ENCODE measurements around the gene TAF15.

The TAF15 gene
- long read RNA-seq, donor 1, partial matches to known transcripts = 77 of 83 reads
- long read RNA-seq, donor 1, other reads (novel, unspliced or antisense) = 0 of 83 reads
- long read RNA-seq, donor 2, partial matches to known transcripts = 17 of 21 reads
- long read RNA-seq, donor 2, other reads (novel, unspliced or antisense) = 0 of 21 reads
- long read RNA-seq, donor 3, partial matches to known transcripts = 30 of 38 reads
- long read RNA-seq, donor 3, other reads (novel, unspliced or antisense) = 0 of 38 reads
- long read RNA-seq, donor 4, transcript TAF15-213 (7 exons, 760 nt) = major isoform, 5 of 143 reads
- long read RNA-seq, donor 4, partial matches to known transcripts = 130 of 143 reads
- long read RNA-seq, donor 4, other reads (novel, unspliced or antisense) = 0 of 143 reads
- long read RNA-seq, donor 5, partial matches to known transcripts = 49 of 61 reads
- long read RNA-seq, donor 5, other reads (novel, unspliced or antisense) = 0 of 61 reads
- long read RNA-seq, donor 6, partial matches to known transcripts = 46 of 54 reads
- long read RNA-seq, donor 6, other reads (novel, unspliced or antisense) = 0 of 54 reads
- long read RNA-seq, donor 7 = 0 reads
- long read RNA-seq, donor 8, partial matches to known transcripts = 46 of 54 reads
- long read RNA-seq, donor 8, other reads (novel, unspliced or antisense) = 0 of 54 reads

DNA sequence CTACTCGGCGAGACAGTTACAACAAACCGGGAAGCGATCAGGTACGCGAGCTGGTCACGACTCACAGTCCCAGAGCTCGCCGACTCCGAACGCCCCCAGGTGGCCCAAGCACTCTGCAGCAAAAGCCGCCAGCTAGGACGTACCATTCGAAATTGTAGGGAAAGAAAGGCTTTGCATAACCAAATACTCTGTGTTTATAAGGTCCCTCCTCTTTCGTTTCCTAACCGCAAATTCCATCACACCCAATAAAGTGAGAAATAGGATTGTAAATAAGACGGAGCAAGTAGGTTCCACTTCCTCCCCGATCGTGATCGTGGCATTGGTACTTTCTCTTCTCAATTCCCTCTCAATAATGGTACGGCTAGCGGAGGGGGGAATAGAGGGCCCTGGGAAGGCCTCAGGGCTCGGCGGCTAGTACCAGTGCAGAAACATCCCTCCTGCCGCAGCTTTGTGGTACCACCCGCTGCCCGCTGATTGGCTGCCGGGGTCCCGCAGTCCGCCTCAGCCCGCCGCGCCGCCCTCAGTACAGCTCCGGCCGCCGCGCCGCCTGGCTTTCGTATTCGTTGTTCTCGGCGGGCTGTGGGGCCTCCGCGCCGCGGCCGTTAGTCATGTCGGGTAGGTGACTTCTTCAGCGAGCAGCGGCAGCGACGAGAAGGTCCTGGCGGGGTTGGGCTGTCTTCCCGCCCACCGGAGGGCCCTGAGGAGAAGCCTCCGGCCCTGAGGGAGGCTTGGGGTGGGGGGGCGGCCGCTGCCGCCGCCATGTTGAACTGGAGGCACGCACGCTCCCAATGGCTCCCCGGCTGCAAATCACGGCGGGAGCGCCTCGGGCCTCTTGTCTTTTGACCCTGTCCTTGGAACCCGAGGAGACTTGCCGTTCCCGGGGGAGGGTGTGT lies at the start of gene TAF15:
Gene TAF15, plus strand, starts transcription at position 523 of the 893 bp plus-strand sequence. Its CDS starts 86 bp downstream, at position 609.
- peak; percentile 99 for DNase-seq

DNA sequence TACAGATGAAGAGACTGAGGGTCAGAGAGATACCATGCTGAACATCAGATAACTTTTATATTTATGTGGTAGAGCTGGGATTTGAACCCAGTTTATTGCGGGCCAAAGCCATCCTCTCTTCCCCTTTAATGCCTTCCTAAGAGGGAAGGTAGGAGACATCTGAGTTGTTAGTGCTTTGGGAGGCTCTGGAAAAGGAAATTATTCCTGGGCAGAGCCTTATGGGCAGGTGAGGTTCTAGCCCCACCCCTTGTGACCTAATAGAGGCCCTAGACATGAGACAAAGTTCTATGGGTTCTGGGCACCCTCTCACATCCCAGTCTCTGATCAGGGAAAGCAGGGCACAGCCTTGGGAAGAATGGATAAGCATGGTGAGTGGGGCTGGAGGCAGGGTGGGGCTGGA lies 48.7 kb upstream of the TAF15 start, which contains the start of gene C17orf50:
Gene C17orf50, plus strand, starts transcription at position 301 of the 400 bp plus-strand sequence. Its CDS starts 55 bp downstream, at position 356.
- no peak for DNase-seq

DNA sequence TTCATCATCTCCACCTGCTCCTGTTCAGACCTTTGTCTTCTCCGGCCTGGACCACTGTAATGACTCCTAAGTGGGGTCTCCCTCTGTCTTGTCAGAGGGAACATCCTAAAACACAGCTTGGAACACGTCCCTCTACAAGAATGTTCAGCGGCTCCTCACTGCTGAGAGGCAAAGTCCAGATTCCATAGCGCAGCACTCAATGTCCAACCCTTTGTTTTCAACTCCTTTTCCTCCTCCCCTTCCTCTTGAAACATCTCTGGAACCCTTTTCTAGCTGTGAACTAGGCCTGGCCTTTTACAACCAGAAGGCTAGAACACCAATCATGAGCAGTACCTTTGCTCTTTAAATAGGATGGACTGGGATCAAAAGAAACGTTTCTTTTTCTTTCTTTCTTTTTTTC lies 47.7 kb upstream of the TAF15 start:
- DNase-seq = no peak

DNA sequence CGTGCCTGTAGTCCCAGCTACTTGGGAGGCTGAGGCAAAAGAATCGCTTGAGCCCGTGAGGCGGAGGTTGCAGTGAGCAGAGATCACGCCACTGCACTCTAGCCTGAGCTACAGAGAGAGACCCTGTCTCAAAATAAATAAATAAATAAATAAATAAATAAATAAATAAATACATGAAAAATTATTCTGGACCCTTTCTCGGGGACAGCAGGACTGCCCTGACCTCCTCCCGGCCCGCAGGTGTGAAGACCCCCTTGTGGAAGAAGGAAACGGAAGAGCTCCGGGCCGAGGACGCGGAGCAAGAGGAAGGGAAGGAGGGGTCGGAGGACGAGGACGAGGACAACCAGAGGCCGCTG lies 45.5 kb upstream of the TAF15 start:
- DNase-seq = no peak

DNA sequence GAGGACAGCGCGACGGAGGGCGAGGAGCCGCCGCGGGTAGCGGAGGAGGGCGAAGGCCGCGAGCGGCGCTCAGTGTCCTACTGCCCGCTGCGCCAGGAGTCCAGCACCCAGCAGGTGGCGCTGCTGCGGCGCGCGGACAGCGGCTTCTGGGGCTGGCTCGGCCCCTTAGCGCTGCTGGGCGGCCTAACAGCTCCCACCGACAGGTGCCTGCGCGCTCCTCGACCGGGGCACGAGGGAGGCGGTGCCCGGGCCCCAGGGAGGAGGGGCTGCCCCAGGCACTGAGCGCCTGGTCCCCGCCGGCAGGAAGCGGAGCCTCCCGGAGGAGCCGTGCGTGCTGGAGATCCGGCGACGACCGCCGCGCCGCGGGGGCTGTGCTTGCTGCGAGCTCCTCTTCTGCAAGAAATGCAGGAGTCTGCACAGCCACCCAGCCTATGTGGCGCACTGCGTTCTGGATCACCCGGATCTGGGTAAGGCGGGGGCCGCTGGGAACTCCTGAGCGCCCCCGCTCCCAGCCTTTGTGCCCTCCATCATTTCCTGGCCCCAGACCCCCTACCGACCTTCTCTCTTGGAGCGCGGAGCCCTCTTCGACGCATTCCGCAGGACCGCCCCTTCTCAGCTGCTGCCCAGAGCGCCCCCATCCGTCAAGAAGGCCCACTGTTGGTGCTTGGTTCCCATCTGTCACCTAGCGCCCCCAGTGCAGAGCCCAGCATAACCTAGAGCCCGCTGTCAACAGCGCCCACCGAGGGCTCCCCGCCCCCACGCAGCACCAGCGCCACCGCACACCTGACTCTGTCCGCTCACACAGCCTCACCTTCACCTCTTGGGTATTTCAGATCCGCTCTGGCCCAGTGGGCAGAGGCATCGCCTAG lies 44.9 kb upstream of the TAF15 start:
- peak; percentile 98 for DNase-seq

DNA sequence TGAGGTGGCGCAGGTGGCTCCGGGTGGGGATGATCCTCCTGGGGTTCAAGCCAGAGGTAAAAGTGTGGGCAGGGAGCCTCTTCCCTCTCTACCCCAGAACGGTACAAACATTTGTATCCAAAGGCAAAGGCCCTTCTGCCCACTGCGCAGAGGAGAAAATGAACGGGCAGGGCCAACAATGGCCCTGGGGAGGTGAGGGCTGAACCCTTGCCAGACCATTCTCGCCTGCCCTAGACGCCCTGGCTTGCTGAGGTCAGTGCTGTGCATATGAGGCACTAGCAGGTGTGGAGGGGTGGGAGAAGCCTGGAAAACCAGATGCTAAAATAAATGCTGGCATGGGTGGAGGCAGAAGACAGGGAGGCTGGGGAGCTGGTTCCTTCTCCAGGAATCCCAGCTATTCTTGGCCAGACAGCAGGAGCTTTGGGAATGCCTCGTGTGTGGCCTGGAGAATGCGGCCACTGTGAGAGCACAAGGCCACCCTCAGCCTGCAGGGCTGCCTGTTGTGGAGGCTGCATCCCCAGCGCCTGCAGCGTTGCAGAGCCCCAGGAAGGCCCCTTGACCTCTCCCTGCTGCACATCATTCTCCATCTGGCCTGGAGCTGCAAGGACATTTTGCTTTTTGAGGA lies 44.1 kb upstream of the TAF15 start:
- DNase-seq = no peak

DNA sequence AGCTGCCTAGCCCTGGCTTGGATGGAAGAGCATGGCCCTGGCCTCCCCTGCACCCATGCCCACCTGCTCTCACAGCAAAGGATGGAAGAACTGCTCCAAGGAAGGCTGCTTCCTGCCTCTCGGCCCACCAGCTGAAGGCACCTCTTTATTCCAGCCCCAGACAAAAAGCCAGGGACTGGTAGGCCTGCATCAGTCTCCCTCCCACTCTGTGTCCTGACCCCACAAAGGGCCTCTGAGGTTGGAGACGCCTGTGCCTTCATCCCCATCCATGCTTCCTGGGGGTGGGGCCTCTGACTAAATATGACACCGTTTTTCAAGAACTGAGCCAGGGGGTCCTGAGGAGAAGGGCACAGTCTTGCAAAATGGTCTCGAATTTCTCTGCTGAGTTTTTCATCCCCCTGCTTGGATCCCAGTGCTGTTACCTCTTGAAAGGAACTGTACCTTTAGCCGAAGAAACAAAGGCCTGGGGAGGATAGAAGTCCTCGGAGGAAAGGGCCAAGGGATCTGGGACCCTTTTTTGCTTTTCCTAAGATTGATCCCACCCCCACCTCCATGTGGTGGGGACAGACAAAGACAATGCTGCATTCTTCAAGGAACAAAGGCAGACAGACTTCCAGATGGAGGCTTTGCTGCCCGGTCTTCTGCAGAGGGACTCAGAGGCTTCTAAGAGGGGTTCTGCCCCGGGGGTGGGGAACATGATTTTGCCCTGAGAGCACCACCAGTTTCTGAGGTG lies 43.4 kb upstream of the TAF15 start:
- DNase-seq = no peak

DNA sequence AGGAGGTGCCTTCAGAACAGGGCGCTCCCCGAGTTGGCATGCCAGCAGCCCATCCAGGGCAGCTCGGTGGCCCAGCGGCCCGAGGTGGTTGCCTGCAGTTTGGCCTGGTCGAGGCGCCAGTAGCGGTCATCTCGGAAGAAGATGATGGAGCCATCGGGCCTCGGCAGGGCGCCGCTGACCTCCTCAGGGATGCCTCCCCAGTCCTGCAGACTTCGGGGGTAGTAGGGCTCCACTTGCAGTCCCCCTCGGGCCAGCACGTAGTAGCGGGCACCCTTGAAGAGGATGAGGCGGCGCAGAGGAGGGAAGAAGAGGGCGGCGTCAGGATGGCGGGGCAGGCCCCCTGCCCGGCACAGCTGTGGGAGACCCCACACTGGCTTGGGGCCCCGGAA lies 42.8 kb upstream of the TAF15 start:
- no peak for DNase-seq

DNA sequence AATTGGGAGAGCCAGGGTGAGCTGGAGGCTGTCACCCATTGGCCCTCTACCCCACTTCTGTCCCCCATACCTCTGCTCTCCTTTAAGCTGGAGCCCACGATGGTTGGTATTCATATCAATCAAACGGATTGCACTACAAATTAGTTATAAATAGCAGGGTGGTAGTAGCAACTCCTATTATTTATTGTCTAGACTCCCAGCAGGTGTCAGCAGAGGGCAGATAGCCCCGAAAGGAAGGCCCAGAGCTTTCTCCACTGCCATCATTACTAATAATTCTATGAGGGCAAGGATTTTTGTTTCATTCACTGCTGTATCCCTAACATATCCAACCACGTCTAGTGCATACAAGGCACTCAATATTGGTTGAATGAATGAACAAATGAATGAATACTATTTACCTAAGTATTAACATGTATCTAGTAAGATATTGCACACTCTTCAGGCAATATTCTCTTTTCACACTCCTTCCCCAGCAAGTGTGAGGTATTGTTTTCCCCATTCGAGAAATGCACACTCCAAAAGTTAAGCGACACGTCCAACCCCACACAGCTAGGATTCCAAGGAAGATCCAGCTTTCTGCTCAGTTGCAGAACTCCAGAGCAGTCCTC lies 42.3 kb upstream of the TAF15 start:
- no peak for DNase-seq

DNA sequence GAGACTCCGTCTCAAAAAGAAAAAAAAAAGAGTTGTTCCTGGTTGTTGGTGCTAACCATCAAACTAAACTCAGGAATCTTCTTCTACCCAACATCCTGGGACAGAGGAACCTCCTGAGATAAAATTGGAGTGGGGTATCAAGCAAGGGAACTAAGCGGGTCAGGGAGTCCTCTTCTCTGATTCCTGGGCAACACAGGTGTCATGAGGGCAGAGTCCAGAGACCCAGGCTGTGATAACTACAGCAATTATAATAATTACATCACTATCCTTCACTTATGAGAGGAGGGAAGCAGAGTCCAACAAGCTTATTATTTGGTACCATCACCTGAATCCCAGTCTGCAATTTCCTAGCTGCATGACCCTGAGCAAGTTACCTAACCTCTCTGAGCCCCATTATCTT lies 40.5 kb upstream of the TAF15 start:
- DNase-seq = no peak

DNA sequence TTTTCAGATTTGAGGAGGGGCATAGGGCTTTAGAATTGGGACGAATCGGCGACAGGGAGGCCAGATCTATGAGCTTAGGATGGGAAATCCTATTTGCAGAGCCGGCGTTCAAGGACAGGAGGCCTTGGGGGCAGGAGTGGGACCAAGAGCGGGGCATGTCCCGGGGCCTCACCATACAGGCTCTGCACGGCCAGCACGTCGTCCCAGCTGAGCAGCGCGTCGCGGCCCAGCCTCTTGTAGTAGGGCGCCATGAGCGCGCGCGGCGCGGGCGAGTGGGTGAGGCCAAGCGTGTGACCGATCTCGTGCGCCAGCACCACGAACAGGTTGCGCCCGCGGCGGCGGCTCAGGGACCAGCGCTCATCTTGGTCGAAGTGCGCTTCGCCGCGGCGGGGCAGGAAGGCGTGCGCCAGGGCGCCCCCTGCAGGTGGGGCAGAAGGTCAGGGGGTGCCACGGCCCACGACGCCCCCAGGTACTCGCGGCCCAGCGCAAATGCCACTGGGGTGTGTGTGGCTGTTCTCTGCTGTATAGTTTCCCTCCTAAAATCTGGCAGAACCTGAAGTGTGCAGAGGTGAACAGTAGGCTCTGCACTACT lies 39.3 kb upstream of the TAF15 start:
- no peak for DNase-seq

DNA sequence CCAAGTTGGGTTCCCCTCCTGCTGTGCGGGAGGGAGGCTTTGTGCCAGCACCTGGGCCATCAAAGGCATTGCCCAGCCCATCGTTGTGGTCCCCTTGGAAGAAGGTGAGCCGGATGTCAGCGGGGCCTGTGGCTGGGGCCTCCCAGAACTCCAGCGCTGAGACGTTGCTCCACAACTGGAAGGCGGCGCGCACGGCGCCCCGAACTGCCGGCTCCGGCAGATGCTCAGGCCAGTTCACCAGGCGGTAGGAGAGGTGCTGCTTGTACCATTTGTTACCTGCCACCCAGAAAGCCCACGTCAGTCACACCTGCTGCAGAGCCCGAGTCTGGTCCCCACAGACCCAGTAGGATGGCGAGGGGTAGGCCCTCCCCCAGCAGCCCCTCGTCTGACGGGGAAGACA lies 36.2 kb upstream of the TAF15 start:
- no peak for DNase-seq

DNA sequence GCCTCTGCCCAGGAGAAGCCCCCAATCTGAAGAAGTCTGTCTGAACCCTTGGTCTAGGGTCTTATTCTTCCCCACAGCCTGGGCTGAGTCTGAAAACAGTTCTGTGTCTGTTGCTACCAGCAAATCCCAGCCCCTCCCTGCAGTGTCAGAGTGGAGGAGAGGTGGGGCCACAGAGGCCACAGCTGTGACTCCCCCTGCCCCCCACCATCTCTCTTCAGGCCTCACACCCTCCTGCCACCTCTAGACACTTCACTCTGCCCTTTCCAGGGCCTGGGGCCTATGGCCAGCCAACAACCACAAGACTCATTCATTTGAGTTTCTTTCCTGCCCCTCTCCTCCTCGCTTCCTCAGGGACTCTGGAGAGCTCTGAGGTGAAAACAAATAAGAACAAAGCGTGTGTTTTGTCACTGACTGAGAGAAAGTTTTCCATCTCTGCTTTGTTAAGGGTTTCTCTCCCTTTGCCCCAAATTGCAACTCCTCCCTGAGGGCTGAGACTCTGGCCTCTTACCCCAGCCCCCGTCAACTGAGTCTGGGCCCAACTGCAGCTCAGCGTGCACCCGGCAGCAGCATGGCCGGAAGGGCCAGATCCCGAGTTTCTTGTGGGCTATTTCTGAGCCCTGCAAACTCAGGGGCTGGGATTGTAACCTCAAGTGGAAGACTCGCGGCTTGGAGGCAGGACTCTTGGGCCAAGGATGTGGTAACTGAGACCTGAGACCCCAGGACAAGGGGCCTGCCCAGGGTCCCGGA lies 35.4 kb upstream of the TAF15 start:
- DNase-seq = no peak

DNA sequence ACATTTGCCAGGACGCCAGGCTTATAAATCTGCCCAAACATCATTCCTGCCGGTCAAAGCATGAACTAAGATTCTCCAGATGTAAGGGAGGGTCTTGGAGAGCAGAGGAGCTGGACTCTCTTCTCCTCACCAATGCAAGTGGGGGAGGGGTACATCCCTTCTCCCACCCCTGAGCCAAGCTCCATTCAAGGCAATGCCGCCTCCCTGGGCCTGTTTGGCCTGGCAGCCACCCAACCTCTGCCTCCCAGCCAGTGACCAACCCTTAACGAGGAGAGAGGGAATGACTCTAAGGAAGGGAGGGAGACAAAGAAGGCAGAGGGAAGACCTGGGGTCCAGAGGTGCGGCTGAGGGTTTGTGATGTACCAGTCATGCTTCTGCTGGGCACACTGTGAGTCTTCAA lies 34.8 kb upstream of the TAF15 start:
- peak; percentile 13 for DNase-seq

DNA sequence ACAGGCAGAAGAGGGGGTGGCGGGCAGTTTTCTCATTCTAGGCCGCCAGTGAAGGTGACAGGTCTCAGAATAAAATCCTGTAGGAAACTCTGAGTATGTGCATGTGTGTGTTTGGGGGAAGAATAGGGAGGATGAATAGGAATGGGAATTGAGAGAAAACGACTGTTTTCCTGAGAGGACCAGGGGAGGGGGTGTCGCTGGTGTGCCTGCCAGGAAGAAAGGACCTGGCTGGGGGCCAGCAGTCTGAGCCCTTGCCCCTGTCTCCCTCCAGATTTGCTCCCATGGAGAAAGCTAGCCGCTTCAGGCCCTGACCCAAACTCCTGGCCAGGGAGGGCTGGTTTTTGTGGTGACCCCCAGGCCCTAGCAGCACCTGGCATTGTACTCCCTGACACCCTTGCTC lies 34.2 kb upstream of the TAF15 start:
- no peak for DNase-seq

DNA sequence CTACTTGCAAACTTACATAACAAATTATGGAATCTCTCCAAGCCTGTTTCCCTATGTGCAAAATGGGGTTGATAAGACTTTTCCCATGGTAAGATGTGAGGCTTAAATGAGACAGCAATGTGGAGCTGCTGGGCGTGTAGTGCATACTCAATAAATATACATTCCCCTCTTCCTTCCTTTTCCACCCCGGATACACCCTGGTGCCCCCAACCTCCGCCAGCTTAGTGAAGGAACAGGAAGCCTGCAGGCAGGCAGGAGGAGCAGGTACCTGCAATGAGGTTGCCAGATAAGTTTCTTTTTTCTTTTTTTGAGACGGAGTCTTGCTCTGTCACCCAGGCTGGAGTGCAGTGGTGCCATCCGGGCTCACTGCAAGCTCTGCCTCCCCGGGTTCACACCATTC lies 33.7 kb upstream of the TAF15 start:
- DNase-seq = no peak

DNA sequence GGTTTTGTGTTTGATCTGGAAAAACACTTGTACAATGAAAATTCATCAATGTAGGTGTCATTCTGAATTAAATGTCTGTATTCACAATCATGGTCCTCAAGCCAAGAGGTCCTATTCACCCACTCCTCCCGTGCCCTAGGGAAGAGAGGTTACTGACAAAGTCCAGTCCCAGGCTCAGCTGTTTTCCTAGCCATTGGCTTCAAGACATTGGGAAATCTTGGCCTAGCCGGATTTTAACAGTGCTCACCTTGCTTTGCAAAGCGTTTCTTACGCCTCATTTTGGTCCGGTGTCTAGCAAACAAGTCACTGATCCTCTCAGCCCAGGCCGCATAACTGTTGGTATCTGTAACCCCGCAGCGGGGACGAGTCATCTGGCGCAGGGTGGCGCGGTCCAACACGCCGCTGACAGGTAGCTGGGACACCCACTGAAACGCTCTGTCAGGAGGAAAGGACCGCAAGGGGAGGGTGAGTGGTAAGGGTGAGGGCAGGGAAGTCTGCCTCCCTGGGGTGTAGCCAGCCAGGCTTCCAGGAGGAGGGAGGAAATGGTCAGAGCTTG lies 30.6 kb upstream of the TAF15 start:
- DNase-seq = no peak

DNA sequence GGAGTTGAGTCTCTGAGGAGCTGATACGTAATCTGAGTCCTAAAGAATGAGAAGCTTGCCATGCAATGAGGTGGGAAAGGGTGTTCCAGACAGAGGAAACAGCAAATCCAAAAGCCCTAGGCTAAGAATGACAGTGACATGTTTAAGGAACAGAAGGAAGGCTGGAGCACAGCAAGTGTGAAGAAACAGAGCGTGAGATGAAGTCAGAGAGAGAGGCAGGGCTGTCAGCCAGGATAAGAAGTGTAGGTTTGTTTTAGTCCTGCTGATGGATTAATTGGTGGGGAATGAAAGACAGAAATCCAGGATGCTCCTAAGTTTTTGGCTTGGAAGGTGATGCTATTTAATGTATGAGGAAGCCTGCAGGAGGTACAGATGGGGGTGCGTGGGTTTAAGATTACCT lies 28.3 kb upstream of the TAF15 start:
- DNase-seq = no peak

DNA sequence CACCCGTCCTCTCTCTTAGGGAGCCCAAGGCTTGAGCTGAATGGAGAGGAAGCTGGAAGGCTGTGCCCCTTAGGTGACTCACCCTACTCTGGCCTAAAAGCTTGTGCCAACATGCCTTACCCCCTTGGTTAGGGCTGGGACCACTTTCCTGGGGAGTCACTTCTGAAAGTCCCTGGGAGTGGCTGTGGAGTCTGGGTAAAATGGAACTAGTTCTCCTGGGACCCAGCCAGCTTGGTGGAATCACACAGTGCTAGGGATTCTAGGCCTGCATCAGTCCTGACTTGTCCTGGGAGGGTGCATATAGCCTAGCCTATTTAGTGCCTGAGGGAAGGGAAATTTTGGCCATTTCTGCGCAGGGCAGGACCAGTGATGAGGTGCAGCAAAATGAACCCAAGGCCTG lies 24.4 kb upstream of the TAF15 start:
- DNase-seq = no peak

Measured in right kidney (tissue), 9 donors.